H7 (cell line): Measurements from ENCODE around the gene TFCP2. TPM values are rescaled to one million over a fixed set of nuclear protein-coding genes. Genes with fewer than 3 reads are reported as not detected.

Experiments
- DNase-seq: peaks from one replicate; pipeline ENCODE4 v3.0.0; 2012
- H3K27me3 ChIP-seq: 2 replicates; pipeline ENCODE4 v1.6.0; 2011; ENCODE audit warnings: mild to moderate bottlenecking, low read length; ENCODE audit not compliant: control insufficient read depth, insufficient read depth
- H3K36me3 ChIP-seq: replicated peaks from 2 replicates; pipeline ENCODE4 v1.5.1; 2011; ENCODE audit warnings: low read length; ENCODE audit not compliant: control insufficient read depth, insufficient read depth
- H3K4me3 ChIP-seq: 2 replicates; pipeline ENCODE4 v1.5.1; 2011; ENCODE audit warnings: low read depth, mild to moderate bottlenecking, control low read depth, low read length, moderate library complexity; ENCODE audit not compliant: insufficient read depth
- total RNA-seq: library from RNA; depleted of rRNA; stranded (reverse); fragments of >200 nt; shearing (Covaris generic); gene quantifications from 2 replicates; pipeline ENCODE4 v1.2.3, GENCODE V29; 2014

Gene TFCP2
- total RNA-seq, 1 experiment from 2014 or later: 11.8 TPM

- no peak overlapping the region for H3K4me3 ChIP-seq
- H3K27me3 ChIP-seq: no peaks in the 10 kb centered on the region
- DNase-seq: no peak
- no peaks in the 10 kb centered on the region; the same call in 1 of the 2 replicates for H3K36me3 ChIP-seq
These were observed 29.8 kb upstream of the TFCP2 start for GRCh38 chr12:51202718-51203117.

GRCh38 chr12:51200806-51201205, 27.9 kb upstream of the TFCP2 start:
- Histone ChIP-seq H3K36me3 (no peaks in the 10 kb centered on the region; the same call in 1 of the 2 replicates), H3K4me3 (no peak overlapping the region), H3K27me3 (no peaks in the 10 kb centered on the region)
- DNase-seq: no peak

- Histone ChIP-seq H3K4me3 (no peak overlapping the region), H3K36me3 (no peaks in the 10 kb centered on the region; the same call in 1 of the 2 replicates), H3K27me3 (no peaks in the 10 kb centered on the region)
- peak; percentile 26 for DNase-seq
These were observed 27.2 kb upstream of the TFCP2 start for GRCh38 chr12:51200156-51200555.

GRCh38 chr12:51199366-51199945, 26.5 kb upstream of the TFCP2 start:
- Histone ChIP-seq H3K27me3 (no peaks in the 10 kb centered on the region), H3K4me3 (no peak overlapping the region), H3K36me3 (no peaks in the 10 kb centered on the region; the same call in 1 of the 2 replicates)
- peak; percentile 45 for DNase-seq

- DNase-seq: peak; percentile 41
- no peaks in the 10 kb centered on the region; the same call in 1 of the 2 replicates for H3K36me3 ChIP-seq
- H3K4me3 ChIP-seq: no peak overlapping the region
- no peaks in the 10 kb centered on the region for H3K27me3 ChIP-seq
These were observed 25.8 kb upstream of the TFCP2 start for GRCh38 chr12:51198568-51199365.

GRCh38 chr12:51197736-51198567, 25.0 kb upstream of the TFCP2 start:
- Histone ChIP-seq H3K36me3 (no peaks in the 10 kb centered on the region), H3K27me3 (no peaks in the 10 kb centered on the region)
- peak; percentile 53 for DNase-seq

GRCh38 chr12:51196547-51196946, 23.6 kb upstream of the TFCP2 start:
- Histone ChIP-seq H3K36me3 (no peaks in the 10 kb centered on the region), H3K4me3 (no peak overlapping the region), H3K27me3 (no peaks in the 10 kb centered on the region)
- DNase-seq: peak; percentile 31

More at GRCh38 chr12:51197736-51198567, 25.0 kb upstream of the TFCP2 start:
- H3K4me3 ChIP-seq: no peak overlapping the region

- Histone ChIP-seq H3K27me3 (no peaks in the 10 kb centered on the region), H3K36me3 (no peaks in the 10 kb centered on the region), H3K4me3 (no peak overlapping the region)
- peak; percentile 42 for DNase-seq
These were observed 22.9 kb upstream of the TFCP2 start for GRCh38 chr12:51195841-51196240.

GRCh38 chr12:51192284-51192671, 19.3 kb upstream of the TFCP2 start:
- peak; percentile 40 for DNase-seq
- H3K27me3 ChIP-seq: no peaks in the 10 kb centered on the region
- H3K4me3 ChIP-seq: no peak overlapping the region
- H3K36me3 ChIP-seq: no peaks in the 10 kb centered on the region; the same call in 1 of the 2 replicates

- Histone ChIP-seq H3K4me3 (no peak overlapping the region), H3K36me3 (no peaks in the 10 kb centered on the region; the same call in 1 of the 2 replicates), H3K27me3 (no peaks in the 10 kb centered on the region)
- DNase-seq: peak; percentile 14
These were observed 18.8 kb upstream of the TFCP2 start for GRCh38 chr12:51191516-51192283.

GRCh38 chr12:51190820-51191219, 17.9 kb upstream of the TFCP2 start:
- no peaks in the 10 kb centered on the region for H3K27me3 ChIP-seq
- H3K36me3 ChIP-seq: no peaks in the 10 kb centered on the region; the same call in 1 of the 2 replicates
- H3K4me3 ChIP-seq: no peak overlapping the region
- no peak for DNase-seq

GRCh38 chr12:51189790-51190355, 16.9 kb upstream of the TFCP2 start:
- H3K27me3 ChIP-seq: no peaks in the 10 kb centered on the region
- H3K36me3 ChIP-seq: no peaks in the 10 kb centered on the region; the same call in 1 of the 2 replicates

GRCh38 chr12:51188359-51189051, 15.6 kb upstream of the TFCP2 start:
- H3K36me3 ChIP-seq: no peaks in the 10 kb centered on the region; the same call in 1 of the 2 replicates
- no peaks in the 10 kb centered on the region for H3K27me3 ChIP-seq
- DNase-seq: peak; percentile 28
- H3K4me3 ChIP-seq: no peak overlapping the region

More at GRCh38 chr12:51189790-51190355, 16.9 kb upstream of the TFCP2 start:
- no peak overlapping the region for H3K4me3 ChIP-seq
- DNase-seq: peak; percentile 7
